ENCODE results near the gene NCOA7. TPM values are rescaled to one million over a fixed set of nuclear protein-coding genes. Genes with fewer than 3 reads are reported as not detected.

The NCOA7 gene
- total and polyA plus RNA-seq, 9 of the 15 experiments (the other 6 are each of a cell fraction or from before 2014, with no cell fraction given), result 5.8 to 14.6 (median 9.3) TPM

DNA sequence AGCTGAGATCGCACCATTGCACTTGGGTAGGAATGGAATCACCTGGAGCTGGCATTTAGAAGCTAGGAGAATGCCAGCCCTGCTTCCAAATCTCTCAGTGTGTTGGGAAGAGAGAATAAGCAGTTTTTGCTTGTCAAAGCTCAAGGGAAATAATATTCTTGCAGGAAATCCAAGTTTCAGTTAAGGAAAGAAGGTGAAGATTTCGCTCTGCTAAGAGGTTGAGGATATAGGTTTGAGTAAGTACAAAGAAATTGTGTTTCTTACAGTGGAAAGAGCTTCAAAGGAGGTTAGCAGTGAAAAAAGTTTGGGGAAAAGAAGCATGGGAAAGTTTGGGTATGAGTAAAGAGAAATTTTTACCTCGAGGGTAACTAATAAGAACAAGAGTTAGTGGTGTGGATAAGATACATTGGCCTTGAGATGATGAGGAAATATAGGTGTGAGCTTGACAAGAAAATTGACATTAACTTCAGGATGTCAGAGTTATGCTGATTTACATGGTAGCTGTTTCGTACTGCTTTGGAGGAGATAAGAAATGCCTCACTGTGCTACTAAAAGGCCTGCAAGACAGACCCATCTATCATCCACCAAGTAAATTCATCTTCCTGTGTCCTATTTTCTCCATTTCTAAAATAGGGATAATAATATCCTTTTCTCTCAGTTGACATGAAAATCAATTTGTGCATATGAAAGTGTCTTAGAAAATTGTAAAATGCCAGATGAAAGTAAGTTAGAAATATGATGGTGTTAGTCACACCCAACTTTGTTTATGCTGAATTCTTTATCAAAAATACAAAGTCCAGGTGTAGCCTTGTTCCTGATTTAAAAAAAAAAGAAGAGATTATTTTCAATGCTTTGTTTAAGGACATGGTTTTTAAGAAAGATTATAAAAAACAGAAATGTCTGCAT, 153.0 kb downstream of the NCOA7 start (continued):
- TF ChIP-seq GABPB1 (CRISPR knock-in tag; IDR thresholded peaks at IDR 0.05) (no peak), ZNF224 (CRISPR knock-in tag; IDR thresholded peaks at IDR 0.05) (no peak), TFAM (CRISPR knock-in tag; conservative IDR thresholded peaks at IDR 0.05) (no peak), ZNF785 (CRISPR knock-in tag; IDR thresholded peaks at IDR 0.05) (no peak), ZBTB8A (IDR thresholded peaks at IDR 0.05; ENCODE audit: partially characterized antibody) (no peak), BRD9 (IDR thresholded peaks at IDR 0.05; ENCODE audit: low read depth, partially characterized antibody) (peak; percentile 48), KDM1A (IDR thresholded peaks at IDR 0.05) (peak in 1 of 2 experiments; percentile 38; a peak in 2 of 4 replicates), SETDB1 (IDR thresholded peaks at IDR 0.05; ENCODE audit: low read length) (no peak), FOXJ2 (tag; IDR thresholded peaks at IDR 0.05) (0 out of 2 replicates have a peak, but pooled peaks have one; percentile 47), JUND (IDR thresholded peaks at IDR 0.05; ENCODE audit: borderline replicate concordance, low read depth, low read length) (no peak), JUND (tag; IDR thresholded peaks at IDR 0.05; ENCODE audit: borderline replicate concordance, low read depth, low read length) (peak; percentile 41; the same call in 2 of the 3 replicates), CTBP1 (IDR thresholded peaks at IDR 0.05; ENCODE audit: borderline replicate concordance) (no peak), ZNF79 (CRISPR knock-in tag; IDR thresholded peaks at IDR 0.05; ENCODE audit: low read depth) (no peak), SMARCA4 (IDR thresholded peaks at IDR 0.05) (peak; percentile 67), NR4A1 (CRISPR knock-in tag; IDR thresholded peaks at IDR 0.05) (no peak), NR4A1 (tag; IDR thresholded peaks at IDR 0.05) (0 out of 2 replicates have a peak, but pooled peaks have one; percentile 49)
- TF ChIP-seq, protein P1, sequence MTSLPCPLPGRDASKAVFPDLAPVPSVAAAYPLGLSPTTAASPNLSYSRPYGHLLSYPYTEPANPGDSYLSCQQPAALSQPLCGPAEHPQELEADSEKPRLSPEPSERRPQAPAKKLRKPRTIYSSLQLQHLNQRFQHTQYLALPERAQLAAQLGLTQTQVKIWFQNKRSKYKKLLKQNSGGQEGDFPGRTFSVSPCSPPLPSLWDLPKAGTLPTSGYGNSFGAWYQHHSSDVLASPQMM (CRISPR knock-in tag; IDR thresholded peaks at IDR 0.05), result no peak
- TF ChIP-seq, protein P2, sequence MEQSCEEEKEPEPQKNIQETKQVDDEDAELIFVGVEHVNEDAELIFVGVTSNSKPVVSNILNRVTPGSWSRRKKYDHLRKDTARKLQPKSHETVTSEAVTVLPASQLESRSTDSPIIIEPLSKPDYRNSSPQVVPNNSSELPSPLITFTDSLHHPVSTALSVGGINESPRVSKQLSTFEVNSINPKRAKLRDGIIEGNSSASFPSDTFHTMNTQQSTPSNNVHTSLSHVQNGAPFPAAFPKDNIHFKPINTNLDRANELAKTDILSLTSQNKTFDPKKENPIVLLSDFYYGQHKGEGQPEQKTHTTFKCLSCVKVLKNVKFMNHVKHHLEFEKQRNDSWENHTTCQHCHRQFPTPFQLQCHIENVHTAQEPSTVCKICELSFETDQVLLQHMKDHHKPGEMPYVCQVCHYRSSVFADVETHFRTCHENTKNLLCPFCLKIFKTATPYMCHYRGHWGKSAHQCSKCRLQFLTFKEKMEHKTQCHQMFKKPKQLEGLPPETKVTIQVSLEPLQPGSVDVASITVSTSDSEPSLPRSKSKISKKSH (CRISPR knock-in tag; IDR thresholded peaks at IDR 0.05), result no peak
- TF ChIP-seq, protein P3, sequence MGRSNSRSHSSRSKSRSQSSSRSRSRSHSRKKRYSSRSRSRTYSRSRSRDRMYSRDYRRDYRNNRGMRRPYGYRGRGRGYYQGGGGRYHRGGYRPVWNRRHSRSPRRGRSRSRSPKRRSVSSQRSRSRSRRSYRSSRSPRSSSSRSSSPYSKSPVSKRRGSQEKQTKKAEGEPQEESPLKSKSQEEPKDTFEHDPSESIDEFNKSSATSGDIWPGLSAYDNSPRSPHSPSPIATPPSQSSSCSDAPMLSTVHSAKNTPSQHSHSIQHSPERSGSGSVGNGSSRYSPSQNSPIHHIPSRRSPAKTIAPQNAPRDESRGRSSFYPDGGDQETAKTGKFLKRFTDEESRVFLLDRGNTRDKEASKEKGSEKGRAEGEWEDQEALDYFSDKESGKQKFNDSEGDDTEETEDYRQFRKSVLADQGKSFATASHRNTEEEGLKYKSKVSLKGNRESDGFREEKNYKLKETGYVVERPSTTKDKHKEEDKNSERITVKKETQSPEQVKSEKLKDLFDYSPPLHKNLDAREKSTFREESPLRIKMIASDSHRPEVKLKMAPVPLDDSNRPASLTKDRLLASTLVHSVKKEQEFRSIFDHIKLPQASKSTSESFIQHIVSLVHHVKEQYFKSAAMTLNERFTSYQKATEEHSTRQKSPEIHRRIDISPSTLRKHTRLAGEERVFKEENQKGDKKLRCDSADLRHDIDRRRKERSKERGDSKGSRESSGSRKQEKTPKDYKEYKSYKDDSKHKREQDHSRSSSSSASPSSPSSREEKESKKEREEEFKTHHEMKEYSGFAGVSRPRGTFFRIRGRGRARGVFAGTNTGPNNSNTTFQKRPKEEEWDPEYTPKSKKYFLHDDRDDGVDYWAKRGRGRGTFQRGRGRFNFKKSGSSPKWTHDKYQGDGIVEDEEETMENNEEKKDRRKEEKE (IDR thresholded peaks at IDR 0.05; ENCODE audit: borderline replicate concordance in 1 of 2, control insufficient read depth in 1 of 2, low read depth in 2 of 2, low read length in 1 of 2), result no peak
- TF ChIP-seq, protein P4, sequence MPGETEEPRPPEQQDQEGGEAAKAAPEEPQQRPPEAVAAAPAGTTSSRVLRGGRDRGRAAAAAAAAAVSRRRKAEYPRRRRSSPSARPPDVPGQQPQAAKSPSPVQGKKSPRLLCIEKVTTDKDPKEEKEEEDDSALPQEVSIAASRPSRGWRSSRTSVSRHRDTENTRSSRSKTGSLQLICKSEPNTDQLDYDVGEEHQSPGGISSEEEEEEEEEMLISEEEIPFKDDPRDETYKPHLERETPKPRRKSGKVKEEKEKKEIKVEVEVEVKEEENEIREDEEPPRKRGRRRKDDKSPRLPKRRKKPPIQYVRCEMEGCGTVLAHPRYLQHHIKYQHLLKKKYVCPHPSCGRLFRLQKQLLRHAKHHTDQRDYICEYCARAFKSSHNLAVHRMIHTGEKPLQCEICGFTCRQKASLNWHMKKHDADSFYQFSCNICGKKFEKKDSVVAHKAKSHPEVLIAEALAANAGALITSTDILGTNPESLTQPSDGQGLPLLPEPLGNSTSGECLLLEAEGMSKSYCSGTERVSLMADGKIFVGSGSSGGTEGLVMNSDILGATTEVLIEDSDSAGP (CRISPR knock-in tag; IDR thresholded peaks at IDR 0.05), result no peak
